HCT116 (cell line): ENCODE data around the gene GTF3C1. TPM values are rescaled to one million over a fixed set of nuclear protein-coding genes. Genes with fewer than 3 reads are reported as not detected.

ENCODE experiments used
- ATAC-seq: fragments of 200-7000 bp; cut with Tn5 transposase; 2 replicates; pipeline ENCODE4 v1.9.1; 2020; ENCODE audit warnings: mild to moderate bottlenecking, moderate library complexity
- BruUV-seq: library from RNA; stranded (reverse); fragments of 400-500 nt; replicated peaks from 2 replicates; lab custom pipeline; 2021; lab: Mats Ljungman, UMichigan
- CTCF ChIA-PET: fragments of 300-600 bp; sonication (Branson Sonifier 250); formaldehyde crosslinking; loops from one replicate; lab custom pipeline; 2021; ENCODE audit warnings: antibody characterized with exemption; lab: Charles Lee
- POLR2A ChIA-PET: fragments of 300-600, 350-600 bp; sonication (Branson Sonifier 250); formaldehyde crosslinking; loops from one replicate; lab custom pipeline; 2021; ENCODE audit warnings: antibody characterized with exemption; lab: Charles Lee
- RAD21 ChIA-PET, 2 experiments: fragments of 300-600 bp; sonication (Branson Sonifier 250); formaldehyde crosslinking; loops; one replicate each; lab custom pipeline; 2023; ENCODE audit warnings: low total read pairs in 2 of 2; ENCODE audit not compliant: uncharacterized antibody in 2 of 2, unreplicated experiment in 2 of 2, low non-redundant PET in 1 of 2; lab: Charles Lee
- DNase-seq: peaks from one replicate; pipeline ENCODE4 v3.0.0-alpha.2; 2010; ENCODE audit warnings: low read depth, low spot score
- H2AFZ ChIP-seq: fragments of 200-600 bp; shearing (Covaris generic), sonication (generic); 2 replicates; pipeline ENCODE4 v1.6.1; 2017; ENCODE audit warnings: low read depth, mixed run types, mixed read lengths, antibody characterized with exemption, low read length; ENCODE audit not compliant: poor library complexity, severe bottlenecking
- H3K27ac ChIP-seq: 2 replicates; pipeline ENCODE4 v1.5.1; 2012; ENCODE audit warnings: low read depth, low read length
- H3K27me3 ChIP-seq: fragments of 200-600 bp; sonication (generic); 2 replicates; pipeline ENCODE4 v1.6.1; 2016; ENCODE audit warnings: mixed run types, low read length, mixed read lengths; ENCODE audit not compliant: insufficient read depth
- H3K36me3 ChIP-seq, 2 experiments: fragments of 200-500 bp in 1 of 2; fragments of 200-600 bp in 1 of 2; sonication (Bioruptor generic) in 1 of 2; sonication (generic) in 1 of 2; 2 replicates each; pipeline versions ENCODE4 v1.5.1 to v1.6.1; 2014 to 2016; ENCODE audit warnings: low read length in 2 of 2, inconsistent platforms in 1 of 2, mixed read lengths in 1 of 2, mixed run types in 1 of 2; ENCODE audit not compliant: insufficient read depth in 2 of 2, control insufficient read depth in 1 of 2
- H3K4me1 ChIP-seq, 2 experiments: fragments of 200-600 bp in 1 of 2; sonication (generic) in 1 of 2; 2 replicates each; pipeline versions ENCODE4 v1.5.1 to v1.6.1; 2012 to 2017; ENCODE audit warnings: low read length in 2 of 2, inconsistent platforms in 1 of 2, mild to moderate bottlenecking in 1 of 2, mixed read lengths in 1 of 2, mixed run types in 1 of 2, moderate library complexity in 1 of 2; ENCODE audit not compliant: insufficient read depth in 2 of 2, control insufficient read depth in 1 of 2
- H3K4me2 ChIP-seq: fragments of 200-600 bp; sonication (generic); 2 replicates; pipeline ENCODE4 v1.6.1; 2017; ENCODE audit warnings: mixed run types, low read length, mixed read lengths
- H3K4me3 ChIP-seq, 2 experiments: fragments of 200-600 bp in 1 of 2; sonication (generic) in 1 of 2; replicated peaks in 1 of 2; 2 replicates each; pipeline ENCODE4 v1.5.1; 2011 to 2016; ENCODE audit warnings: low read length in 2 of 2, control low read depth in 1 of 2, low read depth in 1 of 2, mild to moderate bottlenecking in 1 of 2, mixed read lengths in 1 of 2, mixed run types in 1 of 2
- H3K79me2 ChIP-seq: fragments of 200-600 bp; sonication (generic); 2 replicates; pipeline ENCODE4 v1.6.1; 2017; ENCODE audit warnings: mild to moderate bottlenecking, mixed run types, low read length, moderate library complexity, mixed read lengths; ENCODE audit not compliant: insufficient read depth
- H3K9ac ChIP-seq: fragments of 200-600 bp; sonication (generic); 2 replicates; pipeline ENCODE4 v1.6.1; 2016; ENCODE audit warnings: low read length, mixed read lengths
- H3K9me2 ChIP-seq: fragments of 200-600 bp; sonication (generic), shearing (Covaris generic); 2 replicates; pipeline ENCODE4 v1.6.1; 2017; ENCODE audit warnings: mixed run types, mild to moderate bottlenecking, moderate library complexity; ENCODE audit not compliant: insufficient read depth
- H3K9me3 ChIP-seq, 2 experiments: fragments of 200-500 bp in 1 of 2; fragments of 200-600 bp in 1 of 2; sonication (Bioruptor generic) in 1 of 2; sonication (generic) in 1 of 2; 2 replicates each; pipeline ENCODE4 v1.6.1; 2014 to 2017; ENCODE audit warnings: low read length in 2 of 2, mixed read lengths in 2 of 2, inconsistent platforms in 1 of 2, low read depth in 1 of 2, mild to moderate bottlenecking in 1 of 2, mixed run types in 1 of 2, moderate library complexity in 1 of 2; ENCODE audit not compliant: control insufficient read depth in 1 of 2, insufficient read depth in 1 of 2
- H4K20me1 ChIP-seq: fragments of 200-600 bp; sonication (generic), shearing (Covaris generic); 2 replicates; pipeline ENCODE4 v1.6.1; 2017; ENCODE audit warnings: mixed run types, mild to moderate bottlenecking, moderate library complexity; ENCODE audit not compliant: insufficient read depth
- CBX3 ChIP-seq: IDR thresholded peaks from 2 replicates; pipeline ENCODE4 v1.6.1; 2012; ENCODE audit warnings: low read depth
- CEBPB ChIP-seq: IDR thresholded peaks from 2 replicates; pipeline ENCODE4 v1.6.1; 2012; ENCODE audit warnings: low read depth
- EGR1 ChIP-seq: IDR thresholded peaks from 2 replicates; pipeline ENCODE4 v1.6.1; 2012; ENCODE audit warnings: low read depth
- EZH2 ChIP-seq: fragments of 200-600 bp; sonication (generic); IDR thresholded peaks from 2 replicates; pipeline ENCODE4 v1.6.1; 2017; ENCODE audit warnings: antibody characterized with exemption, mixed run types
- EZH2phosphoT487 ChIP-seq: fragments of 200-600 bp; IDR thresholded peaks from 2 replicates; pipeline ENCODE4 v1.6.1; 2018; ENCODE audit warnings: antibody characterized with exemption, borderline replicate concordance
- FOSL1 ChIP-seq: IDR thresholded peaks from 2 replicates; pipeline ENCODE4 v1.6.1; 2012; ENCODE audit warnings: low read depth
- JUND ChIP-seq: IDR thresholded peaks from 2 replicates; pipeline ENCODE4 v1.6.1; 2012
- POLR2A ChIP-seq: IDR thresholded peaks from 2 replicates; pipeline ENCODE4 v1.7.0; 2011; ENCODE audit warnings: borderline replicate concordance; ENCODE audit not compliant: insufficient read depth, insufficient read length; ENCODE audit errors: extremely low read depth
- SIN3A ChIP-seq: IDR thresholded peaks from 2 replicates; pipeline ENCODE4 v1.6.1; 2012; ENCODE audit warnings: low read depth
- SRF ChIP-seq: IDR thresholded peaks from 2 replicates; pipeline ENCODE4 v1.6.1; 2012; ENCODE audit warnings: low read depth
- TCF7L2 ChIP-seq: IDR thresholded peaks from 2 replicates; pipeline ENCODE4 v1.7.0; 2011; ENCODE audit warnings: borderline replicate concordance, inconsistent platforms; ENCODE audit not compliant: insufficient read depth, insufficient read length; ENCODE audit errors: extremely low read depth
- ZBTB33 ChIP-seq: IDR thresholded peaks from 2 replicates; pipeline ENCODE4 v1.6.1; 2011; ENCODE audit warnings: mild to moderate bottlenecking, low read length, moderate library complexity; ENCODE audit not compliant: insufficient replicate concordance; ENCODE audit errors: extremely low read depth
- ZFX ChIP-seq: fragments of 450-650 bp; IDR thresholded peaks from 2 replicates; pipeline ENCODE4 v1.6.1; 2017
- intact Hi-C: fragments of 100-400 bp; cut with micrococcal nuclease; formaldehyde crosslinking; loops from 2 replicates; pipeline ENCODE4 v1.10.0; 2022
- total RNA-seq: library from RNA; stranded (reverse); gene quantifications from one replicate; pipeline ENCODE4 v1.2.1, GENCODE V29; 2021; ENCODE audit not compliant: unreplicated experiment
- TF ChIP-seq, protein P1 (sequence below): IDR thresholded peaks from 2 replicates; pipeline ENCODE4 v1.6.1; 2012; ENCODE audit warnings: low read depth

The GTF3C1 gene
- total RNA-seq, 1 experiment from 2014 or later = 97.5 TPM

DNA sequence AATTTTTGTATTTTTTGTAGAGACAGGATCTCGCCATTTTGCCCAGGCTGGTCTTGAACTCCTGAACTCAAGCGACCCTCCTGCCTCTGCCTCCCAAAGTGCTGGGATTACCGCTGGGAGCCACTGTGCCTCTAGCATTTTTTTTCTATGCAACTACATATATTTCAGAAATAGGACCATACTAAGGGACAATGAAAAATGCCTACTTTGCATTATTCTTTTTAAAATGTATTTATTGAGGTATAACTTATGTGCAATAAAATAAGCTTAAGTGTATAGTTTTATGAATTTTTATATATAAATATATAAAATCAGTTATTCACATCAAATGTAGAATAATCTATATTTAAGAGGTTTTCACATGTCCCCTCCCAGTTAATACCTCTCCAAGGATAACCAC lies 38.3 kb upstream of the GTF3C1 start:
- H4K20me1 ChIP-seq = no peaks in the 10 kb centered on the region
- ChIA-PET POLR2A (no interaction called here), CTCF (interaction anchor here (1.2 to 1.3 kb wide), 2 partner anchors 9 to 280 kb away, joined by 3 to 4 read pairs; no protein-coding TSS in a partner anchor), RAD21 (no interaction called here)
- BruUV-seq = no TSS peak
- ATAC-seq (no peak), DNase-seq (no peak)
- no peaks in the 10 kb centered on the region for H3K27me3 ChIP-seq
- H3K27ac ChIP-seq = no peak overlapping the region
- H3K9me2 ChIP-seq = no peaks in the 10 kb centered on the region
- no peak overlapping the region for H3K9ac ChIP-seq
- no peaks in the 10 kb centered on the region for H3K79me2 ChIP-seq
- no peaks in the 10 kb centered on the region for H3K9me3 ChIP-seq
- intact Hi-C loops = no loop called here
- H3K36me3 ChIP-seq = no peaks in the 10 kb centered on the region
- H3K4me2 ChIP-seq = no peak overlapping the region
- TF ChIP-seq, protein P1, sequence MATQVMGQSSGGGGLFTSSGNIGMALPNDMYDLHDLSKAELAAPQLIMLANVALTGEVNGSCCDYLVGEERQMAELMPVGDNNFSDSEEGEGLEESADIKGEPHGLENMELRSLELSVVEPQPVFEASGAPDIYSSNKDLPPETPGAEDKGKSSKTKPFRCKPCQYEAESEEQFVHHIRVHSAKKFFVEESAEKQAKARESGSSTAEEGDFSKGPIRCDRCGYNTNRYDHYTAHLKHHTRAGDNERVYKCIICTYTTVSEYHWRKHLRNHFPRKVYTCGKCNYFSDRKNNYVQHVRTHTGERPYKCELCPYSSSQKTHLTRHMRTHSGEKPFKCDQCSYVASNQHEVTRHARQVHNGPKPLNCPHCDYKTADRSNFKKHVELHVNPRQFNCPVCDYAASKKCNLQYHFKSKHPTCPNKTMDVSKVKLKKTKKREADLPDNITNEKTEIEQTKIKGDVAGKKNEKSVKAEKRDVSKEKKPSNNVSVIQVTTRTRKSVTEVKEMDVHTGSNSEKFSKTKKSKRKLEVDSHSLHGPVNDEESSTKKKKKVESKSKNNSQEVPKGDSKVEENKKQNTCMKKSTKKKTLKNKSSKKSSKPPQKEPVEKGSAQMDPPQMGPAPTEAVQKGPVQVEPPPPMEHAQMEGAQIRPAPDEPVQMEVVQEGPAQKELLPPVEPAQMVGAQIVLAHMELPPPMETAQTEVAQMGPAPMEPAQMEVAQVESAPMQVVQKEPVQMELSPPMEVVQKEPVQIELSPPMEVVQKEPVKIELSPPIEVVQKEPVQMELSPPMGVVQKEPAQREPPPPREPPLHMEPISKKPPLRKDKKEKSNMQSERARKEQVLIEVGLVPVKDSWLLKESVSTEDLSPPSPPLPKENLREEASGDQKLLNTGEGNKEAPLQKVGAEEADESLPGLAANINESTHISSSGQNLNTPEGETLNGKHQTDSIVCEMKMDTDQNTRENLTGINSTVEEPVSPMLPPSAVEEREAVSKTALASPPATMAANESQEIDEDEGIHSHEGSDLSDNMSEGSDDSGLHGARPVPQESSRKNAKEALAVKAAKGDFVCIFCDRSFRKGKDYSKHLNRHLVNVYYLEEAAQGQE = no peak
- TF ChIP-seq EZH2 (no peak), SRF (no peak), JUND (no peak), ZFX (no peak), CBX3 (no peak), CEBPB (no peak), TCF7L2 (no peak), EGR1 (no peak), POLR2A (no peak), SIN3A (no peak), ZBTB33 (no peak), FOSL1 (no peak), EZH2phosphoT487 (no peak)
- TF ChIP-seq, all 23 proteins: peak for 0
- H3K4me3 ChIP-seq = no peak overlapping the region
- H3K4me1 ChIP-seq = no peaks in the 10 kb centered on the region
- no peak overlapping the region for H2AFZ ChIP-seq
